Breast epithelium (tissue), 4 donors: ENCODE results near the gene TBC1D2. TPM values are rescaled to one million over a fixed set of nuclear protein-coding genes. Genes with fewer than 3 reads are reported as not detected.

Experiments
- DNase-seq, 2 donors: peaks; one replicate each; pipeline ENCODE4 v3.0.0-alpha.2; 2019; ENCODE audit warnings: low spot score in 2 of 2
- H3K27ac ChIP-seq, 2 donors: fragments of 200-600 bp; sonication (generic) in 1 of 2; one replicate each; pipeline ENCODE4 v1.5.1; 2016 to 2019; ENCODE audit warnings: mild to moderate bottlenecking in 1 of 2
- H3K27me3 ChIP-seq, 2 donors: fragments of 200-600 bp; sonication (generic) in 1 of 2; one replicate each; pipeline versions ENCODE4 v1.5.1 to v1.6.0; 2017 to 2019; ENCODE audit warnings: control low read depth in 1 of 2, mild to moderate bottlenecking in 1 of 2
- H3K36me3 ChIP-seq: fragments of 200-600 bp; one replicate; pipeline ENCODE4 v1.5.1; 2019
- H3K4me1 ChIP-seq, 2 donors: fragments of 200-600 bp; sonication (generic); one replicate each; pipeline ENCODE4 v1.5.1; 2016 to 2019; ENCODE audit warnings: control low read depth in 1 of 2
- H3K4me3 ChIP-seq, 3 donors: fragments of 200-600 bp; sonication (generic); 1 replicate in 2 of 3; 2 replicates in 1 of 3; pipeline ENCODE4 v1.5.1; 2016 to 2019; ENCODE audit warnings: mild to moderate bottlenecking in 3 of 3, moderate library complexity in 2 of 3
- H3K9me3 ChIP-seq, 2 donors: fragments of 200-600 bp; sonication (generic) in 1 of 2; one replicate each; pipeline ENCODE4 v1.5.1; 2016 to 2019; ENCODE audit warnings: control low read depth in 1 of 2
- POLR2A ChIP-seq: fragments of 450-650 bp; IDR thresholded peaks from one replicate; pipeline ENCODE4 v1.6.1; 2016; ENCODE audit warnings: antibody characterized with exemption, mild to moderate bottlenecking, moderate library complexity
- POLR2AphosphoS5 ChIP-seq, 3 donors: sonication (generic); formaldehyde crosslinking; IDR thresholded peaks; one replicate each; pipeline ENCODE4 v1.6.1; 2017; ENCODE audit warnings: antibody characterized with exemption in 3 of 3
- intact Hi-C: fragments of 100-400 bp; cut with DNase I; formaldehyde crosslinking; loops from one replicate; pipeline ENCODE4 v1.15.1; 2023; ENCODE audit warnings: low total_unique reads
- total RNA-seq, 3 donors: library from RNA; depleted of rRNA; stranded (reverse); fragments of >200 nt; gene quantifications; one replicate each; pipeline ENCODE4 v1.1.0, GENCODE V29; 2016
- TF ChIP-seq, protein P1 (sequence below), 3 donors: fragments of 450-650 bp; IDR thresholded peaks; one replicate each; pipeline ENCODE4 v1.5.1; 2016 to 2017; ENCODE audit warnings: antibody characterized with exemption in 3 of 3, mild to moderate bottlenecking in 3 of 3, moderate library complexity in 3 of 3

The TBC1D2 gene
- total RNA-seq, 3 donors from 2014 or later = 10.8 to 17.1 (median 13.6) TPM

DNA sequence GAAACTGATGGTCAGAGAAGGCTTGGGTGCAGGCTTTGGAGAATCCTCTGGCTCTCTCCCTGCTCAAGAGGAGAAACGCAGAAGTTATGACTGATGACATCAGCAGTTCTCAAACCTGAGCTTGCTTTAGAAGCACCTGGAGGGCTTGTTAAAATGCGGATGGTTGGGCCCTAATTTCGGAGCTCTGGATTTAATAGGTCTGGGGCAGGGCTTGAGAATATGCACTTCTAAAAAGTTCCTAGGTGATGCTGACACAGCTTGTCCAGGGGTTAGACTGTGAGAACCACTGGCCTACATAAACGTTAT lies 26.4 kb downstream of the TBC1D2 start:
- TF ChIP-seq POLR2AphosphoS5 (IDR thresholded peaks at IDR 0.05) (no peak), POLR2A (no peak)
- TF ChIP-seq, protein P1, sequence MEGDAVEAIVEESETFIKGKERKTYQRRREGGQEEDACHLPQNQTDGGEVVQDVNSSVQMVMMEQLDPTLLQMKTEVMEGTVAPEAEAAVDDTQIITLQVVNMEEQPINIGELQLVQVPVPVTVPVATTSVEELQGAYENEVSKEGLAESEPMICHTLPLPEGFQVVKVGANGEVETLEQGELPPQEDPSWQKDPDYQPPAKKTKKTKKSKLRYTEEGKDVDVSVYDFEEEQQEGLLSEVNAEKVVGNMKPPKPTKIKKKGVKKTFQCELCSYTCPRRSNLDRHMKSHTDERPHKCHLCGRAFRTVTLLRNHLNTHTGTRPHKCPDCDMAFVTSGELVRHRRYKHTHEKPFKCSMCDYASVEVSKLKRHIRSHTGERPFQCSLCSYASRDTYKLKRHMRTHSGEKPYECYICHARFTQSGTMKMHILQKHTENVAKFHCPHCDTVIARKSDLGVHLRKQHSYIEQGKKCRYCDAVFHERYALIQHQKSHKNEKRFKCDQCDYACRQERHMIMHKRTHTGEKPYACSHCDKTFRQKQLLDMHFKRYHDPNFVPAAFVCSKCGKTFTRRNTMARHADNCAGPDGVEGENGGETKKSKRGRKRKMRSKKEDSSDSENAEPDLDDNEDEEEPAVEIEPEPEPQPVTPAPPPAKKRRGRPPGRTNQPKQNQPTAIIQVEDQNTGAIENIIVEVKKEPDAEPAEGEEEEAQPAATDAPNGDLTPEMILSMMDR (IDR thresholded peaks at IDR 0.05) = no peak
- Histone ChIP-seq H3K9me3 (no peaks in the 10 kb centered on the region), H3K4me3 (no peak overlapping the region), H3K27ac (peak overlapping the region; percentile 32 to 48), H3K36me3 (no peaks in the 10 kb centered on the region), H3K27me3 (no peaks in the 10 kb centered on the region), H3K4me1 (no peaks in the 10 kb centered on the region)
- intact Hi-C loops = no loop called here
- no peak for DNase-seq

DNA sequence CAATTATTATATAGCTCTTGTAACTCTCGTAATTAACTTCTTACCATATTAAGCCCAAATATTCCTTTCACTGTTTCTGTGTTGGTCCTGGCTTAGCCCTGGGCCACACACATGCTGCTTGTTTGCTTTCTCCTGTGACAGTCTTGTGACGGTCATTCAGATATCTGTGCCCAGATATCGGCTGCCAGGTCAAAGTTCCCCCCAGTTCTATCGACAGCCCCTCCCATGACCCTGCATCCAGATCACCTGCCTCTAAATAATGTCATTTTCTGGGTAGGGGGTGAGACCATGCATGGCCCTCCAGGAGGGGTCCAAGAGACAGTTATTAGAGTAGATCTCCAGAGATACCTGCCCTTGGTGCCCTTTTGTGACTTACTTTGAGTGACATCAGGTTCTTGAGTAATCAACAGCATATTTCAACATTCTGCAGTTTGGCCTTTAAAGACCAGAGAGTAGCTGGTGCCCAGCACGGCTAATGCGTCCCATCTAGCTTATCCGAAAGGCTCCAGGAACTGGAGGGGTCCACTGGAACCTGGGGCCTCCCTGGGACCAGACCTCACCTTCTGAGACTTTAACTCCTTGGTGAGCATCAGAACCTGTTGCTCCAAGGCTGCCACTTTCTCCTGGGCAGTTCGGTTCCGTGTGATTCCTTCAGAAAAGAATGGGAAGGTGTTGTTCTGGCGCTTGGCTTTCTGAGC lies 26.9 kb downstream of the TBC1D2 start:
- DNase-seq = no peak
- no peaks in the 10 kb centered on the region for H3K27me3 ChIP-seq
- no peak overlapping the region for H3K4me3 ChIP-seq
- TF ChIP-seq, protein P1 (IDR thresholded peaks at IDR 0.05) = no peak
- TF ChIP-seq POLR2A (no peak), POLR2AphosphoS5 (IDR thresholded peaks at IDR 0.05) (no peak)
- intact Hi-C loops = no loop called here
- no peaks in the 10 kb centered on the region for H3K4me1 ChIP-seq
- H3K9me3 ChIP-seq = no peaks in the 10 kb centered on the region
- H3K27ac ChIP-seq = peak overlapping the region; percentile 48 to 59
- H3K36me3 ChIP-seq = no peaks in the 10 kb centered on the region

DNA sequence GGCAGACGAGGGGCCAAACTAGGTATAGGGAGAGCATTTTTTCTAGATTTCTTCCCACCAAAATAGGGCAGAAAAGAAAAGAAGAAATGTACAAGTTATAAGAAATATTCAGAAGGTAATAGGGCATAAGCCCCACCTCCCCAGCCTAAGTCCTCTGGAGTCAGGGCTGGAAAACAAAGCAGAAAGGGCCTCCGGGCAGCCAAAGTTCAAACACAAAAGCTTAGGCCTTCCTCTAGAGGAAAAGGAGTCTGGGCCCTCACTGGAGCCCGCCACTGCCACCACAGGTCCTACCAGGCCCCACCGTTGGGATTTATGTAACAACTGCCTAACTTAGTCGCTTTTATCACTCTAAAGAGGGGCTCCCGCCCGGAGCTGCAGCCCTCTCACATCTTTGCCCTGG lies 27.6 kb downstream of the TBC1D2 start:
- H3K4me3 ChIP-seq = no peak overlapping the region
- TF ChIP-seq POLR2A (no peak), POLR2AphosphoS5 (IDR thresholded peaks at IDR 0.05) (no peak)
- TF ChIP-seq, protein P1 (IDR thresholded peaks at IDR 0.05) = no peak
- no peaks in the 10 kb centered on the region for H3K36me3 ChIP-seq
- intact Hi-C loops = no loop called here
- DNase-seq = no peak
- H3K4me1 ChIP-seq = no peaks in the 10 kb centered on the region
- H3K9me3 ChIP-seq = no peaks in the 10 kb centered on the region
- H3K27ac ChIP-seq = peak overlapping the region; percentile 48 to 59
- no peaks in the 10 kb centered on the region for H3K27me3 ChIP-seq

DNA sequence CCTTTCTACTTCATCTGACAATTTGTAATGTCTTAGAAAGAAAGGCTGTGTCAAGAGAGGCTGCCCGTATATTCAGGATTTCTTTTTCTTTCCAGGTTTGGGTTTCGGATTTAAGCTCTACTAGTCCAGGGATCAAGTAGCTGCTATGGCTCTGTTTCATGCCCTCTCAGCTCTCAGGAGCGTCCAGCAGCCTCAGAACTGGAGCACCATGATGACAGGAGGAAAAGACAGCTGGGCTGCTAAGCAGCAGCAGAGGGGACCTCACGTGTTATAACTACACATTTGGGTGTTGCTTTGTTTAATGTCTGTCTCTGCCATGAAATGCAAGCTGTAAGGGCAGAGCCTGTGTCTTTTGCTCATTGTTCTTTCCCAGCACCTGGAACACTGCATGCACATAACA lies 28.5 kb downstream of the TBC1D2 start:
- Histone ChIP-seq H3K4me3 (no peak overlapping the region), H3K9me3 (no peaks in the 10 kb centered on the region), H3K27ac (no peak overlapping the region), H3K27me3 (no peaks in the 10 kb centered on the region), H3K4me1 (no peaks in the 10 kb centered on the region), H3K36me3 (no peaks in the 10 kb centered on the region)
- intact Hi-C loops = no loop called here
- DNase-seq = no peak
- no peak for TF ChIP-seq POLR2A
- TF ChIP-seq, protein P1 (IDR thresholded peaks at IDR 0.05) = no peak
- TF ChIP-seq POLR2AphosphoS5 (IDR thresholded peaks at IDR 0.05) = no peak

DNA sequence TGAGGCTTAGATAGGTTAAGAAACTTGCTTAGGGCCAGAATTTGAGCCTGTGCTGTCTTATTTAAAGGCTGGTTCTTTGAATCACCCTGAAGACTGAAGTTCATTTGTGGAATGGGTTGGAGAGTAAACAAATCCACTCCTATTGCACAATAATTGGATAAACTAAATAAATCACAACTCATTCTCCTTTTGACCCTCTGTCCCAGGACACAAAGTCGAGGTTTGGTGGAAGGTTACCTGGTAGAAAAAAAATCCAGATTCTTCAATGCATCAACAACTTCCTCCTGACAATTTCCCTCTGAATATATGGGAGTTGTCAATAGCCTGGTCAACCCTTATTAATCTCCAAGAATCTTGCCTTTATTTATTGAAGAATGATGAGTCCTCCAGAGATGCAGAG lies 28.9 kb downstream of the TBC1D2 start:
- no peak for TF ChIP-seq POLR2A
- TF ChIP-seq, protein P1 (IDR thresholded peaks at IDR 0.05) = no peak
- TF ChIP-seq POLR2AphosphoS5 (IDR thresholded peaks at IDR 0.05) = no peak
- no peaks in the 10 kb centered on the region for H3K4me1 ChIP-seq
- no peak overlapping the region for H3K4me3 ChIP-seq
- H3K27me3 ChIP-seq = no peaks in the 10 kb centered on the region
- H3K27ac ChIP-seq = peak overlapping the region; percentile 21 to 63
- no peaks in the 10 kb centered on the region for H3K36me3 ChIP-seq
- intact Hi-C loops = no loop called here
- no peaks in the 10 kb centered on the region for H3K9me3 ChIP-seq
- no peak for DNase-seq
